ENCODE data around the gene PDHA1.

Gene PDHA1

GRCh38 chrX:19373351-19373891 lies 29.7 kb downstream of the PDHA1 start:
- DNase-seq (ENCODE audit: low read depth in 2 of 3, low spot score in 2 of 3) = no peak

GRCh38 chrX:19375546-19375945 lies 31.8 kb downstream of the PDHA1 start:
- no peak for DNase-seq (ENCODE audit: low read depth in 2 of 3, low spot score in 2 of 3)

- no peak for DNase-seq (ENCODE audit: low read depth in 2 of 3, low spot score in 2 of 3)
Observed at GRCh38 chrX:19377799-19378198, 34.1 kb downstream of the PDHA1 start.

- DNase-seq (ENCODE audit: low read depth in 2 of 3, low spot score in 2 of 3) = no peak
Observed at GRCh38 chrX:19381326-19381725, 37.6 kb downstream of the PDHA1 start.

- peak in 1 of 3 experiments; percentile 7 for DNase-seq (ENCODE audit: low read depth in 2 of 3, low spot score in 2 of 3)
Observed at GRCh38 chrX:19382555-19383145, 38.9 kb downstream of the PDHA1 start.

- no peak for DNase-seq (ENCODE audit: low read depth in 2 of 3, low spot score in 2 of 3)
Observed at GRCh38 chrX:19386679-19387078, 43.0 kb downstream of the PDHA1 start.

- DNase-seq (ENCODE audit: low read depth in 2 of 3, low spot score in 2 of 3) = no peak
Observed at GRCh38 chrX:19388064-19388679, 44.4 kb downstream of the PDHA1 start.

- DNase-seq (ENCODE audit: low read depth in 2 of 3, low spot score in 2 of 3) = no peak
Observed at GRCh38 chrX:19388741-19389140, 45.0 kb downstream of the PDHA1 start.

GRCh38 chrX:19389227-19389845 lies 45.6 kb downstream of the PDHA1 start:
- DNase-seq (ENCODE audit: low read depth in 2 of 3, low spot score in 2 of 3) = no peak

GRCh38 chrX:19392078-19392477 lies 48.4 kb downstream of the PDHA1 start:
- no peak for DNase-seq (ENCODE audit: low read depth in 2 of 3, low spot score in 2 of 3)

GRCh38 chrX:19392703-19393102 lies 49.0 kb downstream of the PDHA1 start:
- no peak for DNase-seq (ENCODE audit: low read depth in 2 of 3, low spot score in 2 of 3)

GRCh38 chrX:19403696-19404095 lies 60.0 kb downstream of the PDHA1 start:
- no peak for DNase-seq (ENCODE audit: low read depth in 2 of 3, low spot score in 2 of 3)

- no peak for DNase-seq (ENCODE audit: low read depth in 2 of 3, low spot score in 2 of 3)
Observed at GRCh38 chrX:19410259-19410658, 66.5 kb downstream of the PDHA1 start.
